Adipose tissue (tissue), 3 donors: ENCODE data around the gene LRRC70. TPM values are rescaled to one million over a fixed set of nuclear protein-coding genes. Genes with fewer than 3 reads are reported as not detected.
"Not testable (repeated sequence)": the region's sequence is repeated elsewhere in the genome, so short reads cannot be mapped to it uniquely, and the experiment has no call there.

Experiments used
- H3K27ac ChIP-seq: one replicate; pipeline ENCODE4 v1.5.1; 2013; ENCODE audit warnings: low read depth, low read length
- WGBS, 3 donors: extraction: QIAGEN DNeasy Blood & Tissue Kit; methylation state at CpG; one replicate each; pipeline ENCODE4 v1.1.7; 2013; 5-methylcytosine and 5-hydroxymethylcytosine counted together
- polyA plus RNA-seq, 3 donors: library from polyadenylated mRNA; stranded (reverse); fragments of 200-250 nt; gene quantifications; one replicate each; pipeline ENCODE4 v1.2.3, GENCODE V29; 2013
- donor health status: healthy with polysubstance abuse.
- donor health status: Bipolar disorder and iron deficiency.
- donor health status: healthy.

LRRC70 gene, protein sequence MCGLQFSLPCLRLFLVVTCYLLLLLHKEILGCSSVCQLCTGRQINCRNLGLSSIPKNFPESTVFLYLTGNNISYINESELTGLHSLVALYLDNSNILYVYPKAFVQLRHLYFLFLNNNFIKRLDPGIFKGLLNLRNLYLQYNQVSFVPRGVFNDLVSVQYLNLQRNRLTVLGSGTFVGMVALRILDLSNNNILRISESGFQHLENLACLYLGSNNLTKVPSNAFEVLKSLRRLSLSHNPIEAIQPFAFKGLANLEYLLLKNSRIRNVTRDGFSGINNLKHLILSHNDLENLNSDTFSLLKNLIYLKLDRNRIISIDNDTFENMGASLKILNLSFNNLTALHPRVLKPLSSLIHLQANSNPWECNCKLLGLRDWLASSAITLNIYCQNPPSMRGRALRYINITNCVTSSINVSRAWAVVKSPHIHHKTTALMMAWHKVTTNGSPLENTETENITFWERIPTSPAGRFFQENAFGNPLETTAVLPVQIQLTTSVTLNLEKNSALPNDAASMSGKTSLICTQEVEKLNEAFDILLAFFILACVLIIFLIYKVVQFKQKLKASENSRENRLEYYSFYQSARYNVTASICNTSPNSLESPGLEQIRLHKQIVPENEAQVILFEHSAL
- polyA plus RNA-seq, result 10 to 100 TPM in 1 of 3 donors, 1 to 10 TPM in 2; 1.0 to 14.7 (median 6.1) TPM

DNA sequence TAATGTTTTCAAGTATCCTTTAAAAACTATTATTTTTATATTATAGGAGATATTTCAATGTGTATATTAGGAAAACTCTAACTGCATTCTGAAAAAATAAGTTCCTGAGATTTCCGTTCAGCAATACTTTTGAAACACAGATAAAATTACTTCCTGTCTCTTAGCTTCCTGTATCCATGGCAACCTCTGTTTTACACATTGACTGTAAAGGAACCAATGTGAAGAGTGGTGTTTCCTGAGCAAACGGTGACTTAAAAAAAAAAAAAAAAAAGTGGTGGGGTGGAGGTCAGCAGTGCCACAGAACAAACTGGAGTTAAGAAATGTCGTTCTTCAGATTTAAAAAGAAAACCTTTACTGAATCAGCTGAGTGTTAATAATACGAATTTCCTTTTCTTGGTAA is at the start of gene LRRC70:
TSS of gene LRRC70 (plus strand) at position 280 of the 400 bp plus-strand sequence. CDS start 620 bp downstream, outside the sequence.
- H3K27ac ChIP-seq, result no peak within 1 kb of the TSS
- 23 to 64% (median 29%) methylated on average over 4 of the region's 4 CpGs for WGBS, 3 donors

DNA sequence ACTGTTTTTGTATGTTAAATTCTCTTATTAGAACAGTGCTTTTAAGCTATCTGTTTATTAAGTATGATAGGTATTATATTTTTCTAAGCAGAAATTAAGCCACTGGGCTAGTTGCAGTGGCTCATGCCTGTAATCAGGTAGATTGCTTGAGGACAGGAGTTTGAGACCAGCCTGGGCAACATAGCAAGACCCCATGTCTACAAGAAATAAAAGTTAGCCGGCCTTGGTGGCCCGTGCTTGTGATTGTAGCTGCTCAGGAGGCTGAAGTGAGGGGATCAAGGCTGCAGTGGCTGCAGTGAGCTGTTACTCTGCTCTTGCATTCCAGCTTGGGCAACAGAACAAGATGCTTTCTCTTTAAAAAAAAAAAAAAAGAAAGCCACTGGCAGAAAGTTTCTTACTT is 45.0 kb upstream of the LRRC70 start:
- WGBS, 3 donors, result 86 to 100% (median 100%) methylated on average over 2 of the region's 2 CpGs

DNA sequence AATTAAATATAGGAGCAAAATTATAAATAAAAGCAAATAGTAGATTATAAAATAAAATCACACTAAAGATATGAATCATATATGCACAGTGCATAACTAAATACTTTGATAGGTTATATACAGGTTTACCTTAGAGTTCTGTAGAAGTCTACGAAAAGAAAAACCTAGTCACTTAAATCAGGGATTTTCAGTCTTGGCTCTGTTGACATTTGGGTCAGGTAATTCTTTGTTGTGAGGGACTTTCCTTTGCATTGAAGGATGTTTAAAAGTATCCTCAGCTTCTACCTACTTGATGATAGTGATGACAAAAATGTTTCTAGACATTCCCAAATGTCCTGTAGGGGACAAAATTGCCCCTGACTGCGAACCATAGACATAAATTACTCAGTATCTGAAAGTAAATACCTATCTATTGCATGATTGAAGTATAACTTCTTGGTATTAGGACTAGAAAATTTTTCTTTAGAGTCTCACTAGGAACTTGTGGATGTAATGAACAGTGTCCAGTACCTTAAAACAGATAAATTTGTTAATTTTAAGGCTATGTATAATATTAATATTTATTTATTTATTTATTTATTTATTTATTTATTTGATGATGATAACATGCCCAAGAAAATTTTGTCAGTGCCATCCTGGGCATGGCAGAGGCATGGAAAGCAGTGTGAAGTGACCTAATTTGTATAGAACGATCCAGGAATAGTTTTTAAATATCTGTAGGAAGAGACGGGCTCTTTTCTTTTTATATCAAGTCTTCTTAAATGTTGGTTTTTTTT is 44.0 kb upstream of the LRRC70 start:
- H3K27ac ChIP-seq, result no peak overlapping the region
- 65 to 97% (median 69%) methylated on average over 4 of the region's 4 CpGs for WGBS, 3 donors

More for the DNA sequence above, 45.0 kb upstream of the LRRC70 start:
- H3K27ac ChIP-seq, result no peak overlapping the region

DNA sequence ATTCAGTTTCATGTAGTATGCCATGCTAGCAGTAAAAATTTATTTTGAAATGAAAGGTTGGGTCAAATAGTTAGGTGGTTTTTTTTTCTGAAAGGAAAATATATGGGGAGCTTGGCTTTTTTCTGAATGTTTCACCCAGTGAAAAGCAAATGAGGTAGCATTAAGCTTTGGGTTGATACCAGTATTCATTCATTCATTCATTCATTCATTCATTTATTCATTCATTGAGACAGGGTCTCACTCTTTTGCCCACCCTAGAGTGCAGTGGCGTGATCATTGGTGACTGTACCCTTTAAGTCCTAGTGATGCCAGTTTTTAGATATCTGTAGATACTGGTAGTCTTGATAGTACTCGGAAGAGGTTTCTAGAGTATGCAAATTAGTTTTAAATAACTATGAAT is 42.4 kb upstream of the LRRC70 start:
- no peak overlapping the region for H3K27ac ChIP-seq
- WGBS, 3 donors, result 96 to 99% (median 98%) methylated on average over 2 of the region's 2 CpGs

DNA sequence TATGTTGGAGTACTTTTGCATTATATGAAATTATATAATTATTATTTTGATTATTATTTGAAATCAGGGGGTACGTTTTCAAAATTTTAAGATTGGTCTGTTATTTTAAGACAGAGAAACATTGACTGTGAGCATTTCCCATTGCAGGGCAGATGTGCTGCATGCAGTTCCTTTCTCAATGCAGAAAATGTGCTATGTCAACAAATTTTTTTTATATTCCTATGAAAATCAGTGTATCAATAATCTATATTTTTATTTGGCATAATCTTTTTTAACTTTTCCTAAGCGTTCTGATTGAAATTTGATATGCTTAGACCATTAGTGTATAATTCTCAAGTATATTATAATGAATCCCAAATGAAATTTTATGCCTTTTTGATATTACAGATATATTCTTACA is 41.8 kb upstream of the LRRC70 start:
- no peak overlapping the region for H3K27ac ChIP-seq
- 90 to 95% (median 95%) methylated on average over 2 of the region's 2 CpGs for WGBS, 3 donors

DNA sequence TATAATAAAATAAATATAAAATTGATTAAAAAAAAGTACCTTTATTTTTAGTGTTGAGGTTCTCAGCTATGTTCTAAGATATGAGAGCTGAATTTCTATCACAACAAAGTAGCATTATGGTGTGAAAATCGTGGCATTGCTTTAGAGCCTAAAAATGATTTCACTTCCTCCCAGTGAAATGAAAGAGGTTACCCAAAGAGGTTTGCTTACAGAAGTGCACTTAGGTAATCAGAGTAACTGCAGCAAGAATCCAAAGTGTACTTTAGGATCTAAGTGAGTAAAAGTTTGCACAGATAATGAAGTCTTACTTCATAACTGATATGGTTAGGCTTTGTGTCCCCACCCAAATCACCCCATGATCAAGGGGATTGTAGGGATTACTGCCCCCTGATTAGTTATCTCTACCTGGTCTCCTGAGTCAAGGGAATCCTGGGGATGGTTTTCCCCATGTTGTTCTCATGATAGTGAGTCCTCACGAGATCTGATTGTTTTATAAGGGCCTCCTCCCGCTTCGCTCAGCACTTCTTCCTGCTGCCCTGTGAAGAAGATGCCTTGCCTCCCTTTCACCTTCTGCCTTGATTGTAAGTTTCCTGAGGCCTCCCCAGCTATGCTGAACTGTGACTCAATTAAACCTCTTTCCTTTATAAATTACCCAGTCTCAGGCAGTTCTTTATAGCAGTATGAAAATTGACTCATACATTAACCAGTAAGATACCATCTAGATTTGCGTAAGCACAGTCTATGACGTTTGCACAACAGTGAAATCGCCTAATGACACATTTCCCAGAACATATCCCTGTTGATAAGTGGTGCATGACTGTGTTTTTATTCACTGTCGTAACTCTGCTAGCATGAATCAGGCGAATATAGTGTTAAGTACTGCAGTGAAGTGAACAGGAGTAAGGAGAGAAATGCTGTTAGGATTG is 40.3 kb upstream of the LRRC70 start:
- no peak overlapping the region for H3K27ac ChIP-seq
- WGBS, 3 donors, result 74 to 93% (median 81%) methylated on average over 9 of the region's 9 CpGs

DNA sequence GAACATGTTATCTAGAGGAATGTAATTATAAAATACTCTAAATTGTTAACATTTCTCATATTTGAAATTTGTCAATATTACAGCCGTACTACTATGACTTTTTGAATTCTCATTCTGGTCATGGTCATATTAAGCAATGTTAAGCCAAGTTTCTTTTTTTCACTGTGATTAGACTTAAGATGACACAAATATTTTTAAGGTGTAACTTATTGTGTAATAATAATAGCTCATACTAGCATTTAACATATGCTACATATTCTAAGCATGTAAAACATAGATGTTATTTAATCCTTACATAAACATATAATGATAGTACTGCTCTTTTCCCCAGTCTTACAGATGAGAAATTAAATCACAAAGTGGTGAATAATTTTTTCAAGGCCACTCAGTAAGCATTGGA is 35.9 kb upstream of the LRRC70 start:
- 85 to 100% (median 95%) methylated on average over 1 of the region's 1 CpG for whole genome bisulfite sequencing, 3 donors
- no peak overlapping the region for H3K27ac ChIP-seq

DNA sequence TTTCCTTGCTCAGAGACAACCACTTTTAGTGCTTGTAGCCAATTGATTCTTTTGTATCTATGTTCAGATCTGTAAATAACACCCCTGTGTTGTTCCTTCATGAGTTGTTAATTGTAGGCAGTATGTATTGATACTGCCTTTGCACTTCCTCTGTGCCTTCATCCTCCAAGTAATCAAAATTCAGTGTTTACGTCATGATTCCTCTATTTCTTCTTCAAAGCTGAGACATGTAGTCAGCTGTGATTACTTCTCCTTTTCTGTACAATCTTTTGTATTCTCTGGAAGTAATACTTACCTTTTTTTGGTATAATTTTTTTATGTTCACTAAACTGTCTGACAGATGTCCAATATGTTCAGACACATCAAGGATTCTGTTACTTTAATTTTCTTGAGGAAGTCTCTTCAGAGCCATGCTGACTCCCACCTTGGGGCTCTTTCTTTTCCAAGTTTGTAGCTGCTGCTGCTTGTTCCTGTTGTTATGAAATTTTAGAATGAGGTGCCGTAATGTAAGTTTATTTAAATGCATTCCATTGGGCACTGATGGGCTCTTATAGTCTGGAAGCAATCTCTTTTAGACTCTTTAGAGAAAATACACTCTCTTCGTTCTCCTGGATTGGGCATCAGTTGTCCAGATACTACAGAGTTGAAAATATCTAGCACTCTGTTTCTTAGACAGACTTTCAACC is 30.5 kb upstream of the LRRC70 start:
- WGBS, 3 donors, result 59 to 91% (median 72%) methylated on average over 3 of the region's 3 CpGs
- H3K27ac ChIP-seq, result no peak overlapping the region

DNA sequence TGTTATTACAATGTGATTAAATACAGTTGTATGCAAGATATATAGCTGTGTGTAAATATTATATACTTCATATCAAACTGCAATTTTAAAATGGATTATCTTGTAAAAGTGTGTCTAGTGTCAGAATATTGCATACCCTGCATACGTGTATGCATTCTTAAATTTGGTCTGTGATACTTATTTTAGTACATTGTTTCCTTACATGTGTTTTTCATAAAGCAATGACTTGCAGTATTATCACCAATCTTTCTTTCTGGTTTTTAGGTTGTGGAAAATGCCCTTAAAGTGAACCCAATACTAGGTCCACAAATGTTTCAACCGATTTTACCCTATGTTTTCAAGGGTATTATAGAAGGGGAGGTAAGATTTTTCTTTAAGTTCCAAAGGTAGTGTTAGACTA is 28.5 kb upstream of the LRRC70 start:
- H3K27ac ChIP-seq, result no peak overlapping the region
- 88 to 95% (median 95%) methylated on average over 2 of the region's 2 CpGs for WGBS, 3 donors

DNA sequence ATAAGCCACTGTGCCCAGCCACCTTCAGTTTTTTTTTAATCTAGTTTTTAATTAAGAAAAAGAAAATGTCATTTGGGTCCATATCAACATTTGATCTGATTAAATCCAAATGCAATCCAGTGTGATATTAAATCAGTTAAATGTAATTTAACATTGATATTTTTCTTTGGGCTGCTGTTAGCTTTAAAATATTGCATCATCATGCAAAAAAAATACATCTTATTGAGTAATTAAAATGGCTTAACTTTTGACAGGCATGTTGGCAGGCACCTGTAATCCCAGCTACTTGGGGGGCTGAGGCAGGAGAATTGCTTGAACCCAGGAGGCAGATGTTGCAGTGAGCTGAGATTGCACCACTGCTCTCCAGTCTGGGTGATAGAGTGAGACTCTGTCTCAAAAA is 22.7 kb upstream of the LRRC70 start:
- H3K27ac ChIP-seq, result no peak overlapping the region

DNA sequence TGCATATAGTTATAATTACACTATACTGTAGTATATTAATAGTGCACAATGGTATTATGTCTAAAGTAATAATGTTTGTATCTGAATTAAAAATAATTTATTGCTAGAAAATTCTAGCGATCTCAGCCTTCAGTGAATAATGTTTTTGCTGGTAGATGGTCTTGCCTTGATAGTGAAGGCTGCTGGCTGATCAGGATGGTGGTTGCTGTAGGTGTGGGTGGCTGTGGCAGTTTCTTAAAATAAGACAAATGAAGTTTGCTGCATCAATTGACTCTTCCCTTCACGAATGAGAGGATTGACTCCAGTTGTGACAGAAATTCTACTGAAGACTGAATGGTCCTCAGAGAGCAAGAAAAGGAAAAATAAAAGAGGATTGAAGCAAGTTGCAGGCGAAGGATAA is 19.7 kb upstream of the LRRC70 start:
- WGBS, 3 donors, result 96 to 99% (median 98%) methylated on average over 3 of the region's 3 CpGs
- no peak overlapping the region for H3K27ac ChIP-seq

DNA sequence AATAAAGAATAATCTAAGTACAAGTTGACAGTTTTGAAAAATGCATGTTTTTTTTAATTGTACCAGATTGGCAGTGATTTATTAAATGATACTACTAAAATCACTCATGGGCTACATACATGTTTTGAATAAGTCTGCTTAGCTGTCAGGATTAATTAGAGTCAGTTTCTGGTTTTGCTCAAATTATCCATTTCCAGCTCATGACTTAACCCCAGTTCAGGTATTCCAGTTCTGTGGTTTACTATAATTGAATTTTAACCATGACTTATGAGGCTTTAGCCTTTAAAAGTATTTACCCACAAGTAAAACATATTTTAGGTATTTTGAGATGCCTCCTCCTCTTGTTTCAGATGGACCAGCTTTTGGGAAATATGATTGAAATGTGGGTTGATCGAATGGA is 17.8 kb upstream of the LRRC70 start:
- no peak overlapping the region for H3K27ac ChIP-seq
- 90 to 97% (median 97%) methylated on average over 1 of the region's 1 CpG for WGBS, 3 donors

DNA sequence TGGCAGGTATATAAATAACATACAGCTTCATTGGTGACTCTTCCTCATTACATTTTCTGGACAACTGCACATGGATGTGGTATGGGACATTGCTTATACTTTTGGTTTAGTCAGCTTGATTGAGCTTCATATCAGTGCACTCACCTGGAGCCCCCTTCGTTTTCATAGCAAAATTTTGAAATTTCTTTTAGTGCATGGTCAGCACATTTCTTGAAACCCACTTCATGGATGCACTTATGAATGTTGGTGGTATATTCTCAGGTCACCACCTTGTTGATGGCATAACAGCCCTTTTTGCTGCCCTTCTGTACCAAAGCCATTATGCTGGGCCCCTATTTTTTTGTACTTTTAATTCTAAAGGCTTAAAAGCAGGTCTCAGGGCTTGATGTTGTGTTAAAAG is 16.7 kb upstream of the LRRC70 start:
- H3K27ac ChIP-seq, result no peak overlapping the region
- WGBS, 3 donors, result 93 to 100% (median 100%) methylated on average over 1 of the region's 1 CpG

DNA sequence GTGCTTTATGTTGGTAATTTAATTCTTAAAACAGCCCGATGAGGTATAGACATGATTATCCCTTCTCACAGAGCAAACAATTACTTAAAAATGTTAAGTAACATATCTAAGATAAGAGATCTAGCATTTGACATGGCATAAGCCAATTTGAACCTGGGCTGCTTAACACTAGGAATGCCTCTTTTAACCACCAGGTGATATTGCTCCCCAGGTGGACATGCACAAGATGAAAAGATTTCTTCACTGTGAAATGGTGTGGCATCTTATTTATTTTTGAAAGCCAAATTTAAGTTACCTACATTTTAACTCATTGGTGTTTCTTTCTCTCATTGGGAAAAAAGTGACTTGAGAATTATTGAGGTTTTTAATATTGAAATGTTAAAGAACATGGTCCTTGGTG is 15.8 kb upstream of the LRRC70 start:
- no peak overlapping the region for H3K27ac ChIP-seq
- WGBS, 3 donors, result 75 to 97% (median 88%) methylated on average over 1 of the region's 1 CpG

DNA sequence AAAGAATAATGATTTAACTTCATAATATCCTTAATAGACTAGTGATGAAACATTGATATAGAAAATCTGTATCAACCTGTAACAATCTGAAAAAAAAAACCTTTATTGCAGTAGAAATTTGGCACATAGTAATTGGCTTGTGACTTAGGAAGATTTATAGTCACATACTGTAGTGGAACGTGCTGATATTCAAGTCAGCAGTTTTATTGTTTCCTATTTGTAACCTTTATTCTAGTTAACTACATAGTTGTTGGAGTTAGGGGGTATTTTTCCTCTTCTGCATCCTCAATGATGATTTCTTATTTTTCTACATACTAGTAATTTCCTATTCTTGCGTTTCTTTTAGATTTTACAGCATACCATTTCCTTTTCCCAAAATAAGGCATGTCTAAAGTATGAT is 14.5 kb upstream of the LRRC70 start:
- H3K27ac ChIP-seq, result no peak overlapping the region
- 55 to 91% (median 58%) methylated on average over 2 of the region's 2 CpGs for WGBS, 3 donors

DNA sequence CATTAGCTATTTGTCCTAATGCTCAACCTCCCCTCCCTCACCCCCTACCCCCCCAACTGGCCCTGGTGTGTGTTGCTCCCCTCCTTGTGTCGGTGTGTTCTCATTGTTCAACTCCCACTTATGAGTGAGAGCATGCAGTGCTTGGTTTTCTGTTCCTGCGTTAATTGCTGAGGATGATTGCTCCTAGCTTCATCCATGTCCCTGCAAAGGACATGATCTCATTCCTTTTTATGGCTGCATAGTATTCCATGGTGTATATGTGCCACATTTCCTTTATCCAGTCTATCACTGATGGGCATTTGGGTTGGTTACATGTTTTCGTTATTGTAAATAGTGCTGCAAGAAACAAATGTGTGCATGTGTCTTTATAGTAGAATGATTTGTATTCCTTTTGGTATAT is 12.9 kb upstream of the LRRC70 start:
- H3K27ac ChIP-seq, result not testable (repeated sequence)
- 67 to 99% (median 76%) methylated on average over 3 of the region's 3 CpGs for WGBS, 3 donors

DNA sequence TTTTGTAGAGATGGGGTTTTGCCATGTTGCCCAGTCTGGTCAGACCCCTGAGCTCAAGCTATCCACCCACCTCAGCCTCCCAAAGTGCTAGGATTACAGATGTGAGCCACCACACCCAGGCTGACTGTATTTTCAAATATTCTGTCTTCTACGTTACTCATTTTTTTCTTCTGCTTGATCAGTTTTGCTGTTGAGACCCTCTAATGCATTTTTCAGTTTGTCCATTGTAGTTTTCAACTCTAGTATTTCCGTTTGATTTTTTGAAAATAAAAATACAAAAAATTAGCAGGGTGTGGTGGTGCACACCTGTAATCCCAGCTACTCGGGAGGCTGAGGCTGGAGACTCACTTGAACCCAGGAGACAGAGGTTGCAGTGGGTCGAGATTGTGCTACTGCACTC is 10.5 kb upstream of the LRRC70 start:
- 95 to 96% (median 95%) methylated on average over 4 of the region's 4 CpGs for WGBS, 3 donors
- H3K27ac ChIP-seq, result no peak overlapping the region
